Activated CD4-positive, alpha-beta memory T cell treated with anti-CD3 and anti-CD28 coated beads, Interleukin-2, amount 10 ng/mL, durations not matched to agents 7 days and 5 days (primary cell): ENCODE results near the gene ODF2L. TPM values are rescaled to one million over a fixed set of nuclear protein-coding genes. Genes with fewer than 3 reads are reported as not detected.

ENCODE experiments used
- CTCF ChIA-PET: fragments of 350-600 bp; sonication (Branson Sonifier 250); formaldehyde crosslinking; loops from one replicate; lab custom pipeline; 2021; ENCODE audit warnings: antibody characterized with exemption, inconsistent platforms; lab: Charles Lee
- POLR2A ChIA-PET: fragments of 350-600 bp; sonication (Branson Sonifier 250); formaldehyde crosslinking; loops from one replicate; lab custom pipeline; 2021; ENCODE audit warnings: antibody characterized with exemption; lab: Charles Lee
- DNase-seq: peaks from one replicate; pipeline ENCODE4 v3.0.0-alpha.2; 2020
- H3K27ac Mint-ChIP-seq: one replicate; pipeline ENCODE4 v1.8.0; 2021; ENCODE audit warnings: mild to moderate bottlenecking, mixed read lengths
- H3K27me3 Mint-ChIP-seq: one replicate; pipeline ENCODE4 v1.8.0; 2021; ENCODE audit warnings: mixed read lengths
- H3K36me3 Mint-ChIP-seq: one replicate; pipeline ENCODE4 v1.8.0; 2021; ENCODE audit warnings: low read depth, mixed read lengths
- H3K4me1 Mint-ChIP-seq: one replicate; pipeline ENCODE4 v1.8.0; 2021; ENCODE audit warnings: mixed read lengths
- H3K4me3 Mint-ChIP-seq: one replicate; pipeline ENCODE4 v1.8.0; 2021; ENCODE audit warnings: mild to moderate bottlenecking, mixed read lengths
- H3K9me3 Mint-ChIP-seq: one replicate; pipeline ENCODE4 v1.8.0; 2021; ENCODE audit warnings: mixed read lengths
- total RNA-seq, 2 experiments: library from RNA; stranded (reverse); gene quantifications; one replicate each; pipeline ENCODE4 v1.2.3, GENCODE V29; 2021

ODF2L gene
- total RNA-seq, 2 experiments from 2014 or later: 63.1 to 71.3 TPM

DNA sequence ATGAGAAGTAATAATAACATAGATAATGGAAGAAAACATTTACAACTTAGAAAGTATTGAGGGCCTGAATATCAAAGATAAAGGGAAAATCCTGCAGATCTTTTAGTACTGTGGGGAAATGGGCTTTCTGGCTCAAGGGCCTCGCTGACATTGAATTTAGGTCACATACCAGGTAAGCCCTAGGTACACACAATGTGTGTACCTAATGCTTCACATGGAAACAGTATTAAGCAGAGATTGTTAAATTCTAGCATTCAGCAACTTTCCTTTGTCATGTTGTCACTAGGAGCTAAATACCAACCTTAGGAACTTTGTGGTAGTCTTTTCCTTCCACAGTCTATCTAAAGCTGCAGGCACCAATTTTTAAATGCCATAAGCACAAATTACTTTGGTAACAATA is 49.7 kb downstream of the ODF2L start:
- H3K27me3 Mint-ChIP-seq: no peaks in the 10 kb centered on the region
- no peak overlapping the region for H3K4me3 Mint-ChIP-seq
- ChIA-PET POLR2A (no interaction called here), CTCF (no interaction called here)
- H3K27ac Mint-ChIP-seq: no peak overlapping the region
- no peaks in the 10 kb centered on the region for H3K9me3 Mint-ChIP-seq
- peaks cover 13% of the 10 kb centered on the region for H3K36me3 Mint-ChIP-seq
- no peaks in the 10 kb centered on the region for H3K4me1 Mint-ChIP-seq
- no peak for DNase-seq

DNA sequence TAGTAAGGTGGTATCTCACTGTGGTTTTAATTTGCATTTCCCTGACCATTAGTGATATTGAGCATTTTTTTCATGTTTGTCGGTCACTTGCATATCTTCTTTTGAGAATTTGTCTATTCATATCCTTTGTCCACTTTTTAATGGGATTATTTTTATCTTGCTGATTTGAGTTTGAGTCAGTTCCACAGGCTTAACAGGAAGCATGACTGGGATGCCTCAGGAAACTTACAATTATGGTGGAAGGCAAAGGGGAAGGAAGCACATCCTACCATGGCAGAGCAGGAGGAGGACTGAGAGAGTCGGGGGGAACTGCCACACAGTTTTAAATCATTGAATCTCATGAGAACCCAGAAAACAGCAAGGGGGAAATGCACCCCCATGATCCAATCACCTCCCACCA is 51.1 kb downstream of the ODF2L start:
- Mint-ChIP-seq H3K4me1 (no peaks in the 10 kb centered on the region), H3K27me3 (no peaks in the 10 kb centered on the region), H3K4me3 (no peak overlapping the region), H3K36me3 (no peaks in the 10 kb centered on the region), H3K27ac (no peak overlapping the region), H3K9me3 (no peaks in the 10 kb centered on the region)
- POLR2A ChIA-PET: no interaction called here
- DNase-seq: no peak
- CTCF ChIA-PET: no interaction called here

DNA sequence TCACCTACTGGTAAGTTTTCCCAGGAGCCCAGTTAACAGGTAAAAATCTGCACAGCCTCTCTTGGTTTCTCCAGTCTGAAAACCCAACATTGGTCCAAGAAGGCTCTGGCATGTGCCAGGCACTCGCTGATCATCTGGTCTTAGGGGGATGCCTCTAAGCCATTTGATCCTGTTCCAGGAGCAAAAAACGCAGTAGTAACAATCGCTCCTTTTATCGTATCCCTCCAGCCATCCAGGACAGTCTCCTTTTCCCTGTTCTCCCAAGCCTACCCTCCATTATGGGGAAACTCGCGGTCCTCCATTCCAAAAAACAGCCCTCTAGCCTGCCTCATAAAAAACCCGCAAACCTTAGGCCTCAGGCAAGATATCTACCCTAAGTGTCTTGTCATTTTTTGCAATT is 56.2 kb downstream of the ODF2L start:
- Mint-ChIP-seq H3K27me3 (no peaks in the 10 kb centered on the region), H3K4me3 (no peak overlapping the region), H3K4me1 (peaks cover 2% of the 10 kb centered on the region), H3K27ac (no peak overlapping the region), H3K9me3 (no peaks in the 10 kb centered on the region), H3K36me3 (no peaks in the 10 kb centered on the region)
- POLR2A ChIA-PET: no interaction called here
- DNase-seq: no peak
- CTCF ChIA-PET: no interaction called here

DNA sequence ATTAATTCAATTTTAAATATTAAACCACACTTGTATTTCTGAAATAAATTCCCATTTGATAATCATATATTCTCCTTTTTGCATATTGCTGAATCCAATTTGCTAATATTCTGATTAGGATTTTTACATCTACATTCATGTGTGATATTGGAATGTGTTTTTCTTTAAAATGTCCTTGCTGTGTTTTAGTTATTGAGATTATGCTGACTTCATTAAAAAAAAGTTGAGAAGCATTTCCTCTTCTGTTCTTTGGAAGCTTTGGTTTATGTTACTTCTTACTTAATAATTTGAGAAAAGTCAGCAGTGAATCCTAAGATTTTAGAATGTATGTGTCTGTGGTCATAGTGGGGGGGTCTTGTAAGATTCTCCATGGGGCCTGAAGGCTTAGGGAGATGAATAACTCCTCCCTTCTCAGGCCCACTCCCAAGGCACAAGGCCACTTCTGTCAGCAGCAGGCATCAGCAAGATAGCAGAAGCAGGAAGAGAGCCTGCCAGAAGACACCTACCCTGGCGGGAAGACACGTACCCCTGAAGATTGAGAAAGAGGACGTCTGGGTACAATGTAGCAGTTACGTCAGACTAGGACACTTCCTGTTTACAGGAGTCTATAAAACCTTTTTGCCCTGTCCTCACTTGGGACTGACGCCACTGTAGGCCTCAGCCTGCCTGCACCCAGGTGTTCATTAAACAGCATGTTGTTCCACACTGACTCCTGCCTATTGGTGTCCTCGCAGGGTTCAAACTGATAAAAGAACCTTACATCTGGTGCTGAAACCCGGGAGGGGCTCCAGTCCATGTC is 56.9 kb downstream of the ODF2L start:
- Mint-ChIP-seq H3K27ac (no peak overlapping the region), H3K27me3 (no peaks in the 10 kb centered on the region), H3K9me3 (no peaks in the 10 kb centered on the region), H3K36me3 (no peaks in the 10 kb centered on the region), H3K4me3 (no peak overlapping the region), H3K4me1 (peaks cover 2% of the 10 kb centered on the region)
- ChIA-PET CTCF (no interaction called here), POLR2A (no interaction called here)
- DNase-seq: no peak

DNA sequence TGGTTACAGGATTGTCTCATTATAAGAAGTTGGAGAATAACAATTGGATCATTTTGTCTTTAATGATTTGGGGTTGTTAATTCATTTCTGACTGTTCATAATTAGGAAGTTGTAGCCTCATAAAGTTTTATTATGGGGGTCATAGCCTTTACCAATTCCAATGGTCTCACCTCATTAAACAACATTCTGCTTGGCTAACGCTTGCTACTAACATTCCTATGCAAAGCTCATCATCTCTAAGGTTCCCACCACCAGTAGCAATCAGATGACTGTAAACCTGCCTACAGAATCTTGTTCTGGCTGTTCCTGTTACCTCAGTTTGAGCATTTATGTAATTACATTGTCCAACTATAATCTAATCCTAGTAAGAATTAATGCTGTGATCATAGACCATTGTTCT is 60.2 kb downstream of the ODF2L start:
- Mint-ChIP-seq H3K4me1 (peaks cover 2% of the 10 kb centered on the region), H3K4me3 (no peak overlapping the region), H3K27me3 (peaks cover 4% of the 10 kb centered on the region), H3K27ac (no peak overlapping the region), H3K36me3 (no peaks in the 10 kb centered on the region), H3K9me3 (no peaks in the 10 kb centered on the region)
- ChIA-PET POLR2A (no interaction called here), CTCF (no interaction called here)
- DNase-seq: no peak

DNA sequence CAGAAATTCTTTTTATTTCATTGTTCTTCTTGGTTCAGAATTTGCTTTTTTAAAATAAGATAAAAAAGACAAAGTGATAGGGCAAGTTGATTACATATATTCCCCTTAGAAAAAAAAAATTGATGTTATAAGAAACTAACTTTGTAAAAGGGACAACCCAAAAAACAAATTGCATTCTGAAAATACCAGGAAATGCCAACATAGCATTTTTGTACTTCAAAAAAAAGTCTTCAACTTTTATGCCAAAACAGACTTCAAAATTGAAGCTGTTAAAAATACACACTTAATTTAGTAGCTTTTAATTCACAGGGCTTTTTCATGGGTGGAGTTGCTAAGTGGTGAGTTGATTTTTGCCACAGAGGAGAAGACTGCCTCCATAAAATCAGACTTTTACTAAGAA is 70.9 kb downstream of the ODF2L start:
- no peaks in the 10 kb centered on the region for H3K36me3 Mint-ChIP-seq
- H3K4me3 Mint-ChIP-seq: no peak overlapping the region
- CTCF ChIA-PET: no interaction called here
- no peak for DNase-seq
- POLR2A ChIA-PET: no interaction called here
- no peaks in the 10 kb centered on the region for H3K27me3 Mint-ChIP-seq
- H3K4me1 Mint-ChIP-seq: no peaks in the 10 kb centered on the region
- no peak overlapping the region for H3K27ac Mint-ChIP-seq
- no peaks in the 10 kb centered on the region for H3K9me3 Mint-ChIP-seq

DNA sequence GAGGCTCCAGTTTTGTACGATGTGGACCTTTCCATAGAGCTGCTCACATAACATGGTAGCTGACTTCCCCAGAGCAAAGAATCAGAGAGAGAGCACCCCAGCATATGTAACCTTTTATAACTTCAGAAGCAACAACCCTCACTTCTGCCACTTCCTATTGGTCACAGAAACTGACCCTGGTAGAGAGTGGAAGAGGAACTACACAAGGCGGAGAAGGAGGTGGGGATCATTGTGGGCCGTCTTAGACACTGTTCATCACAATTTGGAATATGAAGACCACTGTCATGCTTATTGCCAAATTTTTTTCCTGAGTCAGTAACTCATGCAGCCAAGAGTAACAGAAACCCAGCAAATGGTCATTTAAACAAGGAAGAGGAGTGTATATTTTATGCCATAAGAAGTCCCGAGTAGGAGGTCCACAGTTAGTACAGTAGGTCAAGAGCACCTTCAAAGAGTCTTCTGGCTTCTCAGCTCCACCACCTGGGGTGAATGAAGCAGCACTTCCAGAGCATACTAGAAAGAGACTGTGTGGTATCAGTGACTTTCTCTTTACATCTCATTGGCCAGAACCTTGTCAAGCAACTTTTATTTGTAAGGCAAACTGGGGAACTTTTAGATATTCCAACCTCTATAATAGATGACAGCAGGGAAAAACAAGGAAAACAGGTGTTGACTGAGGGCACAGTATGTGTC is 71.8 kb downstream of the ODF2L start:
- H3K27ac Mint-ChIP-seq: no peak overlapping the region
- no peaks in the 10 kb centered on the region for H3K9me3 Mint-ChIP-seq
- POLR2A ChIA-PET: no interaction called here
- no peak overlapping the region for H3K4me3 Mint-ChIP-seq
- H3K27me3 Mint-ChIP-seq: no peaks in the 10 kb centered on the region
- DNase-seq: no peak
- no peaks in the 10 kb centered on the region for H3K4me1 Mint-ChIP-seq
- CTCF ChIA-PET: no interaction called here
- H3K36me3 Mint-ChIP-seq: no peaks in the 10 kb centered on the region

DNA sequence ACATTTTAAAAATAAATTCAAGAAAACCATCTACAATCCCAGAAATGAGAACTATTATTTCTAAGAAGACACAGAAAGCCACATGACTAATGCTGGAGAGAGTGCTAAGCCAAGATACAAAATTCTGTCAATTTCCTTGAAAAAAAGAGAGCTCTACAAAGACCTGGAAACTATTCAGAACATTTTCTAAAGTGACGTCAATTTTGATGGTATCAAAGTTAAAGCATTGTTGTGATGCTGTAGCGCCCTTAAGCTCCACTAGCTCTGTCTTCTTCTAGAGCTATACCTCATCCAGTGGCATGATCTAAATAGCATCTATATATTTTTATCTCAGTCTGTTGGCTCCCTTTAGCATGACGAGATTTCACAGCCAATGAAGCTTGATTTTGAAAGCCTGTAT is 73.9 kb downstream of the ODF2L start:
- Mint-ChIP-seq H3K4me1 (no peaks in the 10 kb centered on the region), H3K4me3 (no peak overlapping the region), H3K9me3 (no peaks in the 10 kb centered on the region), H3K27me3 (no peaks in the 10 kb centered on the region), H3K36me3 (no peaks in the 10 kb centered on the region), H3K27ac (no peak overlapping the region)
- ChIA-PET POLR2A (no interaction called here), CTCF (no interaction called here)
- DNase-seq: no peak

DNA sequence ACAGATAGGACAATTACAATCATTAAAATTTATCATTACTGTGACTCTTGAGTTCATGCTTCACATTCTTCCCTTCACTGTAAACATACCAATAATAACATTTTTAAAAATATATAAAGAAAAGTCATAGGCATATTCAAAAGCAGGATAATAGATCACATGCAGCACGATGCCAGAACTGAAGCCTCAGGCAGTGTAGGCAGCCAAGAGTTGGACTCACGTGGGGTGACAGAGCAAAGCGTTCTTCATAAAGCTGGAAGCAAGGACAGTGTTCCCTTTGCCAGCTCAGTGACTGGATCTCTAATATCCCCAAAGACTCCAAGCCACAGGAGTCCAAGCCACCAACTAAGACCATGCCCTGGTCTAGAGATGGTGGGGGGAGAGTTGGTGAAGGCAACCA is 77.7 kb downstream of the ODF2L start:
- ChIA-PET POLR2A (no interaction called here), CTCF (no interaction called here)
- no peaks in the 10 kb centered on the region for H3K4me1 Mint-ChIP-seq
- no peak overlapping the region for H3K27ac Mint-ChIP-seq
- H3K9me3 Mint-ChIP-seq: no peaks in the 10 kb centered on the region
- no peaks in the 10 kb centered on the region for H3K36me3 Mint-ChIP-seq
- no peak overlapping the region for H3K4me3 Mint-ChIP-seq
- DNase-seq: no peak
- H3K27me3 Mint-ChIP-seq: no peaks in the 10 kb centered on the region

DNA sequence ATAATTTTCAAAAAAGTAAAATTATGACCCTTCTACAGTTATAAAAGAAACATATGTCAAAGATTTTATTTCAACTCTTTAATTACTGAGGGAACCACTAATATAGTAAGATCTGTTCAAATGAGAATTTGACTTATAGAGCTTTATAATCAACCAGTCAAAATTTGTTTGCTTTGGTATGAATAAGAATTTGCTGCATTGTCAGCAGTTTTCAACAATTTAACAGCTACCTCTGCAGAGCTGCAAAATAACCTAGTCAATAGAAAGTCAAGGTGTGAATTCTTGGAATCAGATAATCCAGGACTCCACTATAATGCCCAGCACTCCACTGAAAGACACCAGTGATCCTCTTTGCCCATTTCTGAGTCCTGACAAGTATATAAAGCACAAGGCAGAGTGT is 78.2 kb downstream of the ODF2L start:
- ChIA-PET CTCF (no interaction called here), POLR2A (no interaction called here)
- H3K4me1 Mint-ChIP-seq: no peaks in the 10 kb centered on the region
- no peak overlapping the region for H3K27ac Mint-ChIP-seq
- no peaks in the 10 kb centered on the region for H3K27me3 Mint-ChIP-seq
- H3K4me3 Mint-ChIP-seq: no peak overlapping the region
- H3K36me3 Mint-ChIP-seq: no peaks in the 10 kb centered on the region
- DNase-seq: no peak
- no peaks in the 10 kb centered on the region for H3K9me3 Mint-ChIP-seq

DNA sequence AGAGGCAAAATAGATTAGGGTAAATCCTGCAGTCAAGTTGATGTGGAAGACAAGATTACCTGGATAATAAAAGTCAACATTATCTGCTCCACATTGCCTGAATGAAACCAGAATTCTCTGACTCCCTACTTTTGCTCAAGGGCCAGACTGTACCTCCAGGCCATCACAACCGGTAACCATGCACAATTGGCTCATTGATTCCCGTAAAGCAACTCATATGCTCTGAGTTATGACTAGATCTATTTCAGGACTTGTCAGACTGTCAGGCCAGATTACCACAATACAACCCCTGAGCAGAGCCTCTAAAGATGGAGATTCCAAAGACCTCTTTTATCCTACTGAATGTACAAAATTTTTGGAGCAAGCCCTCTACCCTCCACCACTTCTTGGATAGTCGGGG is 90.4 kb downstream of the ODF2L start:
- DNase-seq: no peak
- ChIA-PET CTCF (no interaction called here), POLR2A (no interaction called here)
- Mint-ChIP-seq H3K36me3 (no peaks in the 10 kb centered on the region), H3K4me1 (no peaks in the 10 kb centered on the region), H3K9me3 (no peaks in the 10 kb centered on the region), H3K27ac (no peak overlapping the region), H3K4me3 (no peak overlapping the region), H3K27me3 (no peaks in the 10 kb centered on the region)

DNA sequence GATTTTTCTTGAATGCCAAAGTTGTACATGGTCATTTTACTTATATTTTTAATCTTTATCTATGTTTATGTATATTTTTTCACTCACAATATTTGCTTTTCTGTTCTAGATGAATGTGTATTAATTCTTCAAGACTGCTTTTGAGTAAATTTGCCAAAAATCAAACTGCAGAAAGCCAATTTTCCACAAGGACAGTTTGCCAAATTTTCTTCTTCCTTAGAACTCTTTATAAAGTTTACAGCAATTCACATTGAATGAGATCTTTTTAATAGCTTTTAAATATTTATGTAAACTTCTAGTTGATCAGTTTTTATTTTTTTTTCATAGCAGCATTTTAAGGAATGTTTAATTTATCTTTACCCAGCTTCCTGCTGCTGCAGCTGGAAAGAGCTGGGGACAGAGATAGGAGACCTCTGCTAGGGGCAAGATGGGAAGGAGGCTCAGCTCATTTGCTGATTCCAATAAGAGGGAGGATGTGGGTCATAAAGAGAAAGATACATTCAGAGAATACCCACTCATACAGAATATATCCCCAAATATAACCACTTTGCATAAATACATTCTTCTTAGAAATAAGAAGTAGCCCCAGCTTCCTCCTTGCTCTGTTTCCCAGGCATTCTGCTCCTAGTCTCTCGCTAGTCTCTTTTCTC is 93.0 kb downstream of the ODF2L start:
- H3K27me3 Mint-ChIP-seq: no peaks in the 10 kb centered on the region
- ChIA-PET POLR2A (no interaction called here), CTCF (no interaction called here)
- H3K4me1 Mint-ChIP-seq: no peaks in the 10 kb centered on the region
- no peaks in the 10 kb centered on the region for H3K9me3 Mint-ChIP-seq
- no peak for DNase-seq
- no peak overlapping the region for H3K27ac Mint-ChIP-seq
- H3K4me3 Mint-ChIP-seq: no peak overlapping the region
- no peaks in the 10 kb centered on the region for H3K36me3 Mint-ChIP-seq
